ENCODE results near the gene KIRREL2.

KIRREL2 gene

GRCh38 chr19:35861640-35862160 lies 5.0 kb downstream of the KIRREL2 start:
- H3K4me3 Mint-ChIP-seq: peak overlapping the region in 2 of 3 experiments; percentile 33 to 76
- H3K9me3 Mint-ChIP-seq: no peaks in the 10 kb centered on the region
- H3K27me3 Mint-ChIP-seq (ENCODE audit: low read depth): peaks cover 88% of the 10 kb centered on the region
- no peak overlapping the region for H3K27ac Mint-ChIP-seq
- TF ChIP-seq CTCF (IDR thresholded peaks at IDR 0.05; ENCODE audit: unreplicated experiment in 3 of 3): no peak
- H3K4me1 Mint-ChIP-seq: no peaks in the 10 kb centered on the region
- peaks cover 16% of the 10 kb centered on the region for H3K36me3 Mint-ChIP-seq (ENCODE audit: low read depth)

- H3K27ac Mint-ChIP-seq: no peak overlapping the region
- peaks cover 83% of the 10 kb centered on the region for H3K27me3 Mint-ChIP-seq (ENCODE audit: low read depth)
- no peaks in the 10 kb centered on the region for H3K9me3 Mint-ChIP-seq
- H3K36me3 Mint-ChIP-seq (ENCODE audit: low read depth): peaks cover 16% of the 10 kb centered on the region
- H3K4me1 Mint-ChIP-seq: no peaks in the 10 kb centered on the region
- peak overlapping the region in 1 of 3 experiments; percentile 41 for H3K4me3 Mint-ChIP-seq
- no peak for TF ChIP-seq CTCF (IDR thresholded peaks at IDR 0.05; ENCODE audit: unreplicated experiment in 3 of 3)
Observed at GRCh38 chr19:35862528-35862927, 5.8 kb downstream of the KIRREL2 start.

GRCh38 chr19:35863018-35863417 lies 6.3 kb downstream of the KIRREL2 start:
- TF ChIP-seq CTCF (IDR thresholded peaks at IDR 0.05; ENCODE audit: unreplicated experiment in 3 of 3): no peak
- H3K36me3 Mint-ChIP-seq (ENCODE audit: low read depth): peaks cover 16% of the 10 kb centered on the region
- peaks cover 83% of the 10 kb centered on the region for H3K27me3 Mint-ChIP-seq (ENCODE audit: low read depth)
- no peaks in the 10 kb centered on the region for H3K4me1 Mint-ChIP-seq
- no peak overlapping the region for H3K27ac Mint-ChIP-seq
- peak overlapping the region in 1 of 3 experiments; percentile 38 for H3K4me3 Mint-ChIP-seq
- H3K9me3 Mint-ChIP-seq: no peaks in the 10 kb centered on the region

- Mint-ChIP-seq H3K27me3 (ENCODE audit: low read depth) (peaks cover 41% of the 10 kb centered on the region), H3K36me3 (ENCODE audit: low read depth) (peaks cover 15% of the 10 kb centered on the region), H3K27ac (peak within 1 kb of the TSS in 2 of 3 experiments; percentile 67 to 78), H3K4me1 (peaks cover 5% of the 10 kb centered on the region), H3K4me3 (peak within 1 kb of the TSS; percentile 81 to 89 (median 88)), H3K9me3 (no peaks in the 10 kb centered on the region)
- no peak for TF ChIP-seq CTCF (IDR thresholded peaks at IDR 0.05; ENCODE audit: unreplicated experiment in 3 of 3)
Observed at GRCh38 chr19:35868172-35868822, 11.6 kb downstream of the KIRREL2 start, which contains the start of gene APLP1. TSS of gene APLP1 (plus strand) at chr19:35868574. CDS start at chr19:35868637, 63 bp downstream.

GRCh38 chr19:35868823-35869326 lies 12.2 kb downstream of the KIRREL2 start:
- Mint-ChIP-seq H3K27me3 (ENCODE audit: low read depth) (peaks cover 36% of the 10 kb centered on the region), H3K9me3 (no peaks in the 10 kb centered on the region), H3K4me3 (peak overlapping the region; percentile 81 to 89 (median 88)), H3K27ac (peak overlapping the region in 1 of 3 experiments; percentile 67), H3K36me3 (ENCODE audit: low read depth) (peaks cover 18% of the 10 kb centered on the region), H3K4me1 (peaks cover 5% of the 10 kb centered on the region)
- no peak for TF ChIP-seq CTCF (IDR thresholded peaks at IDR 0.05; ENCODE audit: unreplicated experiment in 3 of 3)

Data from nephron (organoid).